ENCODE measurements around the gene CAMTA1. TPM values are rescaled to one million over a fixed set of nuclear protein-coding genes. Genes with fewer than 3 reads are reported as not detected.

The CAMTA1 gene
- total RNA-seq, 1 donor from 2014 or later, result 109 TPM

DNA sequence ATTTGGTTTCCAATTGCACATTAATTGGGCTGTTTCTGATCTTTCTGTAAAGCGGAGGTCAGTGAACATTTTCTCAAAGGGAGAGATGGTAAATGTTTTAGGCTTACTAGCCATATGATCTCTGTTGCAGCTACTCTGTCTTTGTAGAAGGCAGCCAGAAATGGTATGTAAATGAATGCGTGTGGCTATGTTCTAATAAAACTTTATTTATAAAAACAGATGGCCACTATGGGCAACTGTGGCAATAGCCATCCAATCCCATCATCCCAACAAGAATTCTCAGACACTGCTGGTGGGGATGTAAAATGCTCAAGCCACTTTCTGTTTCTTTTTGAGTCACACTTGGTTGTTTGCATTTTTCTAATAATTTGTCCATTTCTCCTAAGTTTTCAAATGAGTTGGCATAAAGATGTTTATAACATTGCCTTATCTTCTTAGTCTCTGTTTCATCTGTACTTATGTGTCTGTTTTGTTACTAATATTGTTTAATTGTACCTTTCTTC, 537.1 kb downstream of the CAMTA1 start:
- peaks cover 17% of the 10 kb centered on the region for H3K9me3 Mint-ChIP-seq
- no peak overlapping the region for H3K27ac Mint-ChIP-seq (ENCODE audit: unreplicated experiment)

DNA sequence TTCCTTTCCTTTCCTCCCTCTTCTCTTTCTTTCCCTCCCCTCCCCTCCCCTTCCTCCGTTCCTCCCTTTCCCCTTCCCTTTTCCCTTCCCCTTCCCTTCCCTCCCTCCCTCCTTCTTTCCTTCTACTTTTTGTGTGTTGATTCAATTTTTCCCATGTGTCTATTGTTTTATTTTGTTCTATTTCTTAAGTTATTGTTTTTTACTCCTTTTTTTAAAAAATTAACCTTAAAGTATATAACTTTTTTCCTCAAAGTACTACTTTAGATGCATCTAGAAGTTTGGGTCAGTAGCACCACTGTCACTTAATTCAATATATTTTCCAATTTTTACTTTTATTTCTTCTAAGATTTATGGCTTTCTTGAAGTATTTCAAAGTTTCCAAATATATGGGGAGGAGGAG, 537.7 kb downstream of the CAMTA1 start:
- TF ChIP-seq, protein P1, sequence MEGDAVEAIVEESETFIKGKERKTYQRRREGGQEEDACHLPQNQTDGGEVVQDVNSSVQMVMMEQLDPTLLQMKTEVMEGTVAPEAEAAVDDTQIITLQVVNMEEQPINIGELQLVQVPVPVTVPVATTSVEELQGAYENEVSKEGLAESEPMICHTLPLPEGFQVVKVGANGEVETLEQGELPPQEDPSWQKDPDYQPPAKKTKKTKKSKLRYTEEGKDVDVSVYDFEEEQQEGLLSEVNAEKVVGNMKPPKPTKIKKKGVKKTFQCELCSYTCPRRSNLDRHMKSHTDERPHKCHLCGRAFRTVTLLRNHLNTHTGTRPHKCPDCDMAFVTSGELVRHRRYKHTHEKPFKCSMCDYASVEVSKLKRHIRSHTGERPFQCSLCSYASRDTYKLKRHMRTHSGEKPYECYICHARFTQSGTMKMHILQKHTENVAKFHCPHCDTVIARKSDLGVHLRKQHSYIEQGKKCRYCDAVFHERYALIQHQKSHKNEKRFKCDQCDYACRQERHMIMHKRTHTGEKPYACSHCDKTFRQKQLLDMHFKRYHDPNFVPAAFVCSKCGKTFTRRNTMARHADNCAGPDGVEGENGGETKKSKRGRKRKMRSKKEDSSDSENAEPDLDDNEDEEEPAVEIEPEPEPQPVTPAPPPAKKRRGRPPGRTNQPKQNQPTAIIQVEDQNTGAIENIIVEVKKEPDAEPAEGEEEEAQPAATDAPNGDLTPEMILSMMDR (conservative IDR thresholded peaks at IDR 0.05), result no peak
- peaks cover 6% of the 10 kb centered on the region for H3K36me3 Mint-ChIP-seq (ENCODE audit: low read depth)
- H3K27me3 Mint-ChIP-seq (ENCODE audit: low read depth), result no peaks in the 10 kb centered on the region
- no peaks in the 10 kb centered on the region for H3K4me1 Mint-ChIP-seq
- DNase-seq (ENCODE audit: low read depth, low spot score), result no peak
- no peak overlapping the region for H3K27ac Mint-ChIP-seq (ENCODE audit: unreplicated experiment)
- H3K9me3 Mint-ChIP-seq, result peaks cover 22% of the 10 kb centered on the region
- no peak overlapping the region for H3K4me3 Mint-ChIP-seq

More for the DNA sequence above, 537.1 kb downstream of the CAMTA1 start:
- Mint-ChIP-seq H3K27me3 (ENCODE audit: low read depth) (no peaks in the 10 kb centered on the region), H3K4me1 (no peaks in the 10 kb centered on the region), H3K4me3 (no peak overlapping the region), H3K36me3 (ENCODE audit: low read depth) (peaks cover 6% of the 10 kb centered on the region)
- DNase-seq (ENCODE audit: low read depth, low spot score), result no peak
- TF ChIP-seq, protein P1 (conservative IDR thresholded peaks at IDR 0.05), result no peak

DNA sequence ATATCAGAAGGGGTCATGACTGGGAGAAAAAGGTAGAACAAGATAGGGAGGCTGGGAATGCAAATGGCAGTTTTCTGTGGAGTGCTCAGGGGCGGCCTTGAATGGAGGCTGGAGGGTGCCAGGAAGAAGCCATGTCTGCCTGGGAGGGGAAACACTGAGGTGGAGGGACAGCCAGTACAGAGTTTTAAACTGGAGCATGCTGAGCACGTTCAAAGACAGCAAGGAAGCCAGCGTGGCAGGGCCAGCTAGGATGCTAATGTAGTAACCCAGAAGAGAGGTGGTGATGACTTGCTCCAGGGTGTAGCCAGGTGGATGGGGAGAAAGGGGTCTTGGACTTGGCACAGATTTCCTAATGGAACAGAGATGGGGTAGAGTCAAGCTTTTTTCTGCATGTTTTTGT, 540.0 kb downstream of the CAMTA1 start:
- TF ChIP-seq, protein P1 (conservative IDR thresholded peaks at IDR 0.05), result no peak
- no peak for DNase-seq (ENCODE audit: low read depth, low spot score)
- Mint-ChIP-seq H3K36me3 (ENCODE audit: low read depth) (peaks cover 6% of the 10 kb centered on the region), H3K4me1 (no peaks in the 10 kb centered on the region), H3K9me3 (peaks cover 16% of the 10 kb centered on the region), H3K4me3 (no peak overlapping the region), H3K27me3 (ENCODE audit: low read depth) (no peaks in the 10 kb centered on the region), H3K27ac (ENCODE audit: unreplicated experiment) (no peak overlapping the region)

DNA sequence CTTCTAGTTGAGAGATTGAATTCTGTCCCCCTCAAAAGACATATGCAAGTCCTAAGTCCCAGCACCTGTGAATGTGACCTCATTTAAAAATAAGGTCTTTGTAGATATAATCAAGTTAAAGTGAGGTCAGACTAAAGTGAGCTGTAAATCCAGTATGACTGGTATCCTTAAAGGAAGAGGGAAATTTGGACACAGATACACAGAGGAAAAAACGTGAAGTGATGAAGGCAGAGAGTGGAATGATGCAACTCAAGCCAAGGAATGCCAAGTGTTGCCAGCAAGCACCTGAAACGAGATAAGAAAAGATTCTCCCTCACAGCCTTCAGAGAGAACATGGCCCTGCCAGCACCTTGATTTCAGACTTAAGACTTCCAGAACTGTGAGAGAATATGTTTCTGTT, 541.1 kb downstream of the CAMTA1 start:
- DNase-seq (ENCODE audit: low read depth, low spot score), result no peak
- Mint-ChIP-seq H3K27ac (ENCODE audit: unreplicated experiment) (no peak overlapping the region), H3K27me3 (ENCODE audit: low read depth) (no peaks in the 10 kb centered on the region), H3K4me3 (no peak overlapping the region), H3K4me1 (no peaks in the 10 kb centered on the region), H3K9me3 (peaks cover 15% of the 10 kb centered on the region), H3K36me3 (ENCODE audit: low read depth) (peaks cover 6% of the 10 kb centered on the region)
- TF ChIP-seq, protein P1 (conservative IDR thresholded peaks at IDR 0.05), result no peak

DNA sequence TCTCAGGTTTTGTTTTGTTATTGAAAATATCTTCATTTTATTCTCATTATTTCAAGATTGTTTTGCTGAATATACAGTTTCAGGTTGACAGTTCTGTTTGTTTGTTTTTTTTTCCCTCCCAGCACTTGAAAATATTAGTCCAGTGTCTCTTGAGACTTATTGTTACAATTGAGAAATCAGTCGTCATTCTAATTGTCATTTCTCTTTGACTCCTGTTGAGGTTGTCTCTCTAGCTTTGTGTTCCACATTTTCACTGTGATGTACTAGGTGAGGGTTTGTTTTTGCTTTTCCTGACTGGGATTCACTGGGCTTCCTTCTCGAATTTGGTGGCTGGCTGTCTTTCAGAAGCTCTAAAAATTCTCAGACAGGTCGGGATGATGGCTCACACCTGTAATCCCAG, 542.6 kb downstream of the CAMTA1 start:
- no peak for DNase-seq (ENCODE audit: low read depth, low spot score)
- no peaks in the 10 kb centered on the region for H3K27me3 Mint-ChIP-seq (ENCODE audit: low read depth)
- no peak overlapping the region for H3K27ac Mint-ChIP-seq (ENCODE audit: unreplicated experiment)
- peaks cover 15% of the 10 kb centered on the region for H3K9me3 Mint-ChIP-seq
- H3K36me3 Mint-ChIP-seq (ENCODE audit: low read depth), result peaks cover 6% of the 10 kb centered on the region
- TF ChIP-seq, protein P1 (conservative IDR thresholded peaks at IDR 0.05), result no peak
- H3K4me3 Mint-ChIP-seq, result no peak overlapping the region
- H3K4me1 Mint-ChIP-seq, result no peaks in the 10 kb centered on the region

Data from neural crest cell (in vitro differentiated cells).